IPS-15b (cell line): ENCODE results near the gene VAV1.

Experiments
- H3K27me3 ChIP-seq: one replicate; pipeline ENCODE4 v1.6.1; 2013; ENCODE audit warnings: low read length; ENCODE audit not compliant: control insufficient read depth, insufficient read depth
- H3K36me3 ChIP-seq: one replicate; pipeline ENCODE4 v1.6.1; 2013; ENCODE audit warnings: low read length; ENCODE audit not compliant: control insufficient read depth, insufficient read depth
- H3K4me1 ChIP-seq: one replicate; pipeline ENCODE4 v1.6.1; 2013; ENCODE audit warnings: mild to moderate bottlenecking, low read length; ENCODE audit not compliant: control insufficient read depth, insufficient read depth
- H3K4me3 ChIP-seq: one replicate; pipeline ENCODE4 v1.5.1; 2013; ENCODE audit warnings: low read depth, low read length
- H3K9ac ChIP-seq: one replicate; pipeline ENCODE4 v1.6.1; 2013; ENCODE audit warnings: low read depth, mild to moderate bottlenecking, low read length
- H3K9me3 ChIP-seq: one replicate; pipeline ENCODE4 v1.6.1; 2013; ENCODE audit warnings: mild to moderate bottlenecking, low read length; ENCODE audit not compliant: control insufficient read depth, insufficient read depth

The VAV1 gene

GRCh38 chr19:6873708-6874431 lies 101.4 kb downstream of the VAV1 start:
- Histone ChIP-seq H3K36me3 (no peaks in the 10 kb centered on the region), H3K9me3 (no peaks in the 10 kb centered on the region), H3K27me3 (no peaks in the 10 kb centered on the region), H3K4me3 (no peak overlapping the region), H3K9ac (no peak overlapping the region), H3K4me1 (no peaks in the 10 kb centered on the region)

- Histone ChIP-seq H3K4me1 (no peaks in the 10 kb centered on the region), H3K27me3 (no peaks in the 10 kb centered on the region), H3K9ac (no peak overlapping the region), H3K4me3 (no peak overlapping the region), H3K36me3 (no peaks in the 10 kb centered on the region), H3K9me3 (no peaks in the 10 kb centered on the region)
These were observed 102.7 kb downstream of the VAV1 start for GRCh38 chr19:6875218-6875617.

- no peaks in the 10 kb centered on the region for H3K27me3 ChIP-seq
- H3K4me3 ChIP-seq = no peak overlapping the region
- H3K9me3 ChIP-seq = no peaks in the 10 kb centered on the region
- H3K4me1 ChIP-seq = no peaks in the 10 kb centered on the region
- H3K9ac ChIP-seq = no peak overlapping the region
- no peaks in the 10 kb centered on the region for H3K36me3 ChIP-seq
These were observed 104.2 kb downstream of the VAV1 start for GRCh38 chr19:6876748-6877147.

GRCh38 chr19:6877766-6878165 lies 105.3 kb downstream of the VAV1 start:
- Histone ChIP-seq H3K36me3 (no peaks in the 10 kb centered on the region), H3K4me3 (no peak overlapping the region), H3K9me3 (no peaks in the 10 kb centered on the region), H3K9ac (no peak overlapping the region), H3K27me3 (no peaks in the 10 kb centered on the region), H3K4me1 (no peaks in the 10 kb centered on the region)

- Histone ChIP-seq H3K4me1 (no peaks in the 10 kb centered on the region), H3K36me3 (no peaks in the 10 kb centered on the region), H3K27me3 (no peaks in the 10 kb centered on the region), H3K9me3 (no peaks in the 10 kb centered on the region), H3K9ac (no peak overlapping the region), H3K4me3 (no peak overlapping the region)
These were observed 113.9 kb downstream of the VAV1 start for GRCh38 chr19:6886277-6886897.

- H3K9me3 ChIP-seq = no peaks in the 10 kb centered on the region
- H3K36me3 ChIP-seq = no peaks in the 10 kb centered on the region
- H3K9ac ChIP-seq = no peak within 1 kb of the TSS
- no peak within 1 kb of the TSS for H3K4me3 ChIP-seq
- no peaks in the 10 kb centered on the region for H3K27me3 ChIP-seq
- no peaks in the 10 kb centered on the region for H3K4me1 ChIP-seq
These were observed 114.8 kb downstream of the VAV1 start, which contains the start of gene ADGRE1 for GRCh38 chr19:6887316-6887715. Gene ADGRE1, plus strand, starts transcription at chr19:6887579. Its CDS starts 30 bp downstream, at chr19:6887609.

- H3K4me1 ChIP-seq = no peaks in the 10 kb centered on the region
- H3K27me3 ChIP-seq = no peaks in the 10 kb centered on the region
- no peak overlapping the region for H3K9ac ChIP-seq
- no peak overlapping the region for H3K4me3 ChIP-seq
- H3K36me3 ChIP-seq = no peaks in the 10 kb centered on the region
- no peaks in the 10 kb centered on the region for H3K9me3 ChIP-seq
These were observed 116.5 kb downstream of the VAV1 start for GRCh38 chr19:6888967-6889366.

- Histone ChIP-seq H3K9ac (no peak overlapping the region), H3K36me3 (no peaks in the 10 kb centered on the region), H3K9me3 (no peaks in the 10 kb centered on the region), H3K4me1 (no peaks in the 10 kb centered on the region), H3K27me3 (no peaks in the 10 kb centered on the region), H3K4me3 (no peak overlapping the region)
These were observed 117.9 kb downstream of the VAV1 start for GRCh38 chr19:6890401-6890913.

- no peaks in the 10 kb centered on the region for H3K9me3 ChIP-seq
- no peak overlapping the region for H3K9ac ChIP-seq
- no peaks in the 10 kb centered on the region for H3K36me3 ChIP-seq
- H3K4me3 ChIP-seq = no peak overlapping the region
- no peaks in the 10 kb centered on the region for H3K4me1 ChIP-seq
- H3K27me3 ChIP-seq = no peaks in the 10 kb centered on the region
These were observed 118.4 kb downstream of the VAV1 start for GRCh38 chr19:6890938-6891337.

DNA sequence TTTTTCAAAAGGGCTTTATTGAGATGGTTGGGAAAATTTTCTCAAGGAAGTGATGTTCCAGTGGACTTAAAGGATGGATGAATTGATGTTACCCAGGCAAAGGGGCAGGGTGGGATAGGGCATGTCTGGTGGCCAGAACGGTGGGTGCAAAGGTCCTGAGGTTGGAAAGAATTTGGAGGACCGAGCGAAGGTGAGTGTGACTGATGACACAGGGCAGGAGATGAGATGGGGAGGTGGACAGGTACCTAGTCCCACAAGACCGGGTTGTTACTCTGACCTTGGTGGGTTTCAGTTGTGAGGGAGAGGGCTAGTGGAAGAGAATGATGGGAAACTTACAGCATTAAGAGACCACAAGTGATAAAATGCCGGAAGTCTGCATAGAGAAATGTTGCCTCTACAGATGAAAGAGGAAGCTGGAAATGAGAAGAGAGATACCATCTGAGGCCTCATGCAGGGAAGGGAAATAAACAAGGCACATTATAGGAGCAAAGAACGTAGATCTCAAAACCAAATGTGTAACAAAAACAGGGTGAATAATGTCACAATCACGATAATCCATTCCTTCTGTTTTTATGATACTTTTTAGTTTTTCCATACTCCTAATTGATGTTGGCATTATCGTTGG lies 119.4 kb downstream of the VAV1 start:
- no peaks in the 10 kb centered on the region for H3K36me3 ChIP-seq
- H3K9ac ChIP-seq = no peak overlapping the region
- H3K4me1 ChIP-seq = no peaks in the 10 kb centered on the region
- no peaks in the 10 kb centered on the region for H3K9me3 ChIP-seq
- H3K27me3 ChIP-seq = no peaks in the 10 kb centered on the region
- no peak overlapping the region for H3K4me3 ChIP-seq

- H3K27me3 ChIP-seq = no peaks in the 10 kb centered on the region
- H3K36me3 ChIP-seq = no peaks in the 10 kb centered on the region
- no peaks in the 10 kb centered on the region for H3K9me3 ChIP-seq
- no peaks in the 10 kb centered on the region for H3K4me1 ChIP-seq
- H3K9ac ChIP-seq = no peak overlapping the region
- no peak overlapping the region for H3K4me3 ChIP-seq
These were observed 121.8 kb downstream of the VAV1 start for GRCh38 chr19:6894313-6894712.

- peaks cover 16% of the 10 kb centered on the region for H3K9me3 ChIP-seq
- no peak overlapping the region for H3K9ac ChIP-seq
- H3K4me1 ChIP-seq = no peaks in the 10 kb centered on the region
- H3K27me3 ChIP-seq = no peaks in the 10 kb centered on the region
- H3K36me3 ChIP-seq = no peaks in the 10 kb centered on the region
- H3K4me3 ChIP-seq = no peak overlapping the region
These were observed 130.9 kb downstream of the VAV1 start for GRCh38 chr19:6903446-6903845.
